H9 (cell line): ENCODE results near the gene ACTN1. TPM values are rescaled to one million over a fixed set of nuclear protein-coding genes. Genes with fewer than 3 reads are reported as not detected.

Experiments used
- DNase-seq: peaks from one replicate; pipeline ENCODE4 v3.0.0-alpha.2; 2017
- H2AFZ ChIP-seq: one replicate; pipeline ENCODE4 v1.6.1; 2013; ENCODE audit warnings: mild to moderate bottlenecking, low read length, control low read depth, moderate library complexity
- H2AK5ac ChIP-seq: 2 replicates; pipeline ENCODE4 v1.6.1; 2013; ENCODE audit warnings: low read length, control low read depth, mixed read lengths; ENCODE audit not compliant: insufficient read length
- H2BK120ac ChIP-seq: one replicate; pipeline ENCODE4 v1.6.1; 2013; ENCODE audit warnings: low read depth, mild to moderate bottlenecking, low read length, control low read depth, inconsistent platforms; ENCODE audit not compliant: poor library complexity, severe bottlenecking
- H2BK12ac ChIP-seq: 2 replicates; pipeline ENCODE4 v1.6.1; 2013; ENCODE audit warnings: low read length, control low read depth, mixed read lengths, low read depth; ENCODE audit not compliant: insufficient read length
- H2BK15ac ChIP-seq: 2 replicates; pipeline ENCODE4 v1.6.1; 2013; ENCODE audit warnings: low read depth, low read length, control low read depth
- H2BK20ac ChIP-seq: one replicate; pipeline ENCODE4 v1.6.1; 2013; ENCODE audit warnings: low read depth, mild to moderate bottlenecking, low read length, control low read depth, inconsistent platforms; ENCODE audit not compliant: poor library complexity, severe bottlenecking
- H2BK5ac ChIP-seq: 2 replicates; pipeline ENCODE4 v1.6.1; 2013; ENCODE audit warnings: low read length, control low read depth, mixed read lengths; ENCODE audit not compliant: insufficient read length
- H3K14ac ChIP-seq: 2 replicates; pipeline ENCODE4 v1.6.1; 2013; ENCODE audit warnings: low read length, control low read depth; ENCODE audit not compliant: insufficient read depth
- H3K18ac ChIP-seq: 2 replicates; pipeline ENCODE4 v1.6.1; 2013; ENCODE audit warnings: low read depth, mild to moderate bottlenecking, mixed read lengths, low read length, control low read depth; ENCODE audit not compliant: insufficient read length
- H3K23ac ChIP-seq: 2 replicates; pipeline ENCODE4 v1.6.1; 2013; ENCODE audit warnings: low read length, control low read depth, mixed read lengths, low read depth; ENCODE audit not compliant: insufficient read length
- H3K23me2 ChIP-seq: 2 replicates; pipeline ENCODE4 v1.6.1; 2013; ENCODE audit warnings: low read depth, mild to moderate bottlenecking, mixed read lengths, low read length, control low read depth; ENCODE audit not compliant: insufficient read length, poor library complexity, severe bottlenecking
- H3K27ac ChIP-seq: 2 replicates; pipeline ENCODE4 v1.5.1; 2013; ENCODE audit warnings: low read length, control low read depth, mixed read lengths, low read depth; ENCODE audit not compliant: insufficient read length
- H3K27me3 ChIP-seq: 2 replicates; pipeline ENCODE4 v1.6.1; 2013; ENCODE audit warnings: low read length, control low read depth, inconsistent platforms; ENCODE audit not compliant: insufficient read depth
- H3K4ac ChIP-seq: 2 replicates; pipeline ENCODE4 v1.6.1; 2013; ENCODE audit warnings: low read depth, mild to moderate bottlenecking, control low read depth, inconsistent platforms, low read length, moderate library complexity
- H3K4me1 ChIP-seq: 2 replicates; pipeline ENCODE4 v1.6.1; 2013; ENCODE audit warnings: low read length, control low read depth, inconsistent platforms; ENCODE audit not compliant: insufficient read depth
- H3K4me2 ChIP-seq: 2 replicates; pipeline ENCODE4 v1.6.1; 2013; ENCODE audit warnings: low read length, control low read depth, mixed read lengths; ENCODE audit not compliant: insufficient read length, insufficient read depth
- H3K56ac ChIP-seq: 2 replicates; pipeline ENCODE4 v1.6.1; 2013; ENCODE audit warnings: low read depth, mild to moderate bottlenecking, mixed read lengths, low read length, control low read depth; ENCODE audit not compliant: insufficient read length
- H3K79me1 ChIP-seq: 2 replicates; pipeline ENCODE4 v1.6.1; 2013; ENCODE audit warnings: low read depth, mild to moderate bottlenecking, moderate library complexity, low read length, control low read depth, inconsistent platforms; ENCODE audit not compliant: insufficient read depth, poor library complexity, severe bottlenecking
- H3K79me2 ChIP-seq: 2 replicates; pipeline ENCODE4 v1.6.1; 2013; ENCODE audit warnings: low read length, control low read depth, inconsistent platforms; ENCODE audit not compliant: insufficient read depth
- H3K9ac ChIP-seq: 2 replicates; pipeline ENCODE4 v1.6.1; 2013; ENCODE audit warnings: low read length, control low read depth, mixed read lengths; ENCODE audit not compliant: insufficient read length; ENCODE audit errors: extremely low read depth
- H3K9me3 ChIP-seq: one replicate; pipeline ENCODE4 v1.6.1; 2013; ENCODE audit warnings: low read depth, low read length, inconsistent platforms; ENCODE audit not compliant: control insufficient read depth
- H3T11ph ChIP-seq: one replicate; pipeline ENCODE4 v1.6.1; 2013; ENCODE audit warnings: mild to moderate bottlenecking, low read length, control low read depth, inconsistent platforms
- H4K20me1 ChIP-seq: one replicate; pipeline ENCODE4 v1.6.1; 2013; ENCODE audit not compliant: control insufficient read depth, insufficient read length, insufficient read depth
- H4K5ac ChIP-seq: 2 replicates; pipeline ENCODE4 v1.6.1; 2013; ENCODE audit warnings: low read depth, mild to moderate bottlenecking, mixed read lengths, low read length, control low read depth; ENCODE audit not compliant: insufficient read length
- H4K8ac ChIP-seq: replicated peaks from 2 replicates; pipeline ENCODE4 v1.6.1; 2013; ENCODE audit warnings: low read length, control low read depth, mixed read lengths, low read depth; ENCODE audit not compliant: insufficient read length
- H4K91ac ChIP-seq: 2 replicates; pipeline ENCODE4 v1.6.1; 2013; ENCODE audit warnings: low read depth, mild to moderate bottlenecking, moderate library complexity, mixed read lengths, low read length, control low read depth; ENCODE audit not compliant: insufficient read length
- H3K27ac Mint-ChIP-seq, 3 experiments: 2 replicates in 2 of 3; 3 replicates in 1 of 3; pipeline ENCODE4 v1.8.0; 2020 to 2021; ENCODE audit warnings: mixed read lengths in 3 of 3, mild to moderate bottlenecking in 1 of 3, moderate library complexity in 1 of 3
- H3K27me3 Mint-ChIP-seq: 2 replicates; pipeline ENCODE4 v1.8.0; 2021; ENCODE audit warnings: low read depth, mild to moderate bottlenecking, moderate library complexity, mixed read lengths
- H3K36me3 Mint-ChIP-seq, 3 experiments: 2 replicates in 2 of 3; 3 replicates in 1 of 3; pipeline ENCODE4 v1.8.0; 2020 to 2021; ENCODE audit warnings: low read depth in 3 of 3, mixed read lengths in 3 of 3; ENCODE audit not compliant: insufficient read depth in 1 of 3
- H3K4me1 Mint-ChIP-seq, 2 experiments: 2 replicates each; pipeline ENCODE4 v1.8.0; 2020; ENCODE audit warnings: mixed read lengths in 2 of 2
- H3K4me3 Mint-ChIP-seq, 2 experiments: 2 replicates in 1 of 2; 3 replicates in 1 of 2; pipeline ENCODE4 v1.8.0; 2020 to 2021; ENCODE audit warnings: mild to moderate bottlenecking in 2 of 2, mixed read lengths in 2 of 2, moderate library complexity in 1 of 2
- H3K9me3 Mint-ChIP-seq, 2 experiments: 2 replicates in 1 of 2; 3 replicates in 1 of 2; pipeline ENCODE4 v1.8.0; 2020; ENCODE audit warnings: mild to moderate bottlenecking in 2 of 2, mixed read lengths in 2 of 2, moderate library complexity in 1 of 2
- WGBS: extraction: QIAGEN DNeasy Blood & Tissue Kit; methylation state at CpG from one replicate; pipeline ENCODE4 v1.1.7; 2013; ENCODE audit warnings: missing lambda C conversion rate, low lambda C conversion rate, mixed read lengths; ENCODE audit not compliant: insufficient read length; ENCODE audit errors: extremely low coverage; 5-methylcytosine and 5-hydroxymethylcytosine counted together
- total RNA-seq: library from RNA; stranded (reverse); gene quantifications from 2 replicates; pipeline ENCODE4 v1.2.1, GENCODE V29; 2021
- TF ChIP-seq, protein P1 (sequence below): fragments of 200-600 bp; sonication (generic); conservative IDR thresholded peaks from 3 replicates; pipeline ENCODE4 v1.8.0; 2021; ENCODE audit warnings: antibody characterized with exemption, mild to moderate bottlenecking

The ACTN1 gene
- total RNA-seq, 1 experiment from 2014 or later: 219 TPM

- H3K27ac Mint-ChIP-seq: peak overlapping the region; percentile 90 to 96 (median 96); a peak in 6 of 7 replicates
- peaks cover 5% of the 10 kb centered on the region for H3K79me1 ChIP-seq
- peaks cover 11% of the 10 kb centered on the region for H3K27me3 Mint-ChIP-seq
- no peak overlapping the region for H2AFZ ChIP-seq
- no peak overlapping the region for H2BK20ac ChIP-seq
- H2BK120ac ChIP-seq: no peak overlapping the region
- peak; percentile 79 for DNase-seq
- no peak overlapping the region for H4K8ac ChIP-seq
- no peak overlapping the region for H4K5ac ChIP-seq
- H3K9ac ChIP-seq: no peak overlapping the region
- H2BK15ac ChIP-seq: no peak overlapping the region
- no CpG with 5 or more reads among the region's 44 CpGs for WGBS
- no peak overlapping the region for H3K27ac ChIP-seq
- no peak overlapping the region for H3K4ac ChIP-seq
- H3K9me3 Mint-ChIP-seq: no peaks in the 10 kb centered on the region
- H3K9me3 ChIP-seq: no peaks in the 10 kb centered on the region
- peak overlapping the region; percentile 72 for H3K4me2 ChIP-seq
- no peak overlapping the region for H3K23ac ChIP-seq
- H2AK5ac ChIP-seq: no peak overlapping the region
- peaks cover 2% of the 10 kb centered on the region for H4K20me1 ChIP-seq
- peak overlapping the region; percentile 61 for H3K18ac ChIP-seq
- no peak overlapping the region for H2BK12ac ChIP-seq
- 0 out of 2 replicates have a peak overlapping the region, but pooled peaks have one; percentile 30 for H3K14ac ChIP-seq
- peaks cover 10 to 25% (median 12%) of the 10 kb centered on the region in 3 experiments for H3K36me3 Mint-ChIP-seq
- H2BK5ac ChIP-seq: no peak overlapping the region
- peaks cover 43 to 46% of the 10 kb centered on the region in 2 experiments for H3K4me1 Mint-ChIP-seq
- H3T11ph ChIP-seq: no peak overlapping the region
- peaks cover 11% of the 10 kb centered on the region; the same call in 1 of the 2 replicates for H3K4me1 ChIP-seq
- H3K79me2 ChIP-seq: peaks cover 29% of the 10 kb centered on the region
- H3K23me2 ChIP-seq: peaks cover 17% of the 10 kb centered on the region
- no peak overlapping the region for H3K56ac ChIP-seq
- no peak overlapping the region for H4K91ac ChIP-seq
- TF ChIP-seq, protein P1, sequence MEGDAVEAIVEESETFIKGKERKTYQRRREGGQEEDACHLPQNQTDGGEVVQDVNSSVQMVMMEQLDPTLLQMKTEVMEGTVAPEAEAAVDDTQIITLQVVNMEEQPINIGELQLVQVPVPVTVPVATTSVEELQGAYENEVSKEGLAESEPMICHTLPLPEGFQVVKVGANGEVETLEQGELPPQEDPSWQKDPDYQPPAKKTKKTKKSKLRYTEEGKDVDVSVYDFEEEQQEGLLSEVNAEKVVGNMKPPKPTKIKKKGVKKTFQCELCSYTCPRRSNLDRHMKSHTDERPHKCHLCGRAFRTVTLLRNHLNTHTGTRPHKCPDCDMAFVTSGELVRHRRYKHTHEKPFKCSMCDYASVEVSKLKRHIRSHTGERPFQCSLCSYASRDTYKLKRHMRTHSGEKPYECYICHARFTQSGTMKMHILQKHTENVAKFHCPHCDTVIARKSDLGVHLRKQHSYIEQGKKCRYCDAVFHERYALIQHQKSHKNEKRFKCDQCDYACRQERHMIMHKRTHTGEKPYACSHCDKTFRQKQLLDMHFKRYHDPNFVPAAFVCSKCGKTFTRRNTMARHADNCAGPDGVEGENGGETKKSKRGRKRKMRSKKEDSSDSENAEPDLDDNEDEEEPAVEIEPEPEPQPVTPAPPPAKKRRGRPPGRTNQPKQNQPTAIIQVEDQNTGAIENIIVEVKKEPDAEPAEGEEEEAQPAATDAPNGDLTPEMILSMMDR: no peak
- peak overlapping the region; percentile 86 to 93 for H3K4me3 Mint-ChIP-seq
- H3K27me3 ChIP-seq: no peaks in the 10 kb centered on the region
These were observed 785 bp upstream of the ACTN1 start for GRCh38 chr14:68979722-68980451.
